ENCODE data around the gene KIAA0232. TPM values are rescaled to one million over a fixed set of nuclear protein-coding genes. Genes with fewer than 3 reads are reported as not detected.

The KIAA0232 gene
- total and polyA plus RNA-seq, 9 of the 15 experiments (the other 6 are each of a cell fraction or from before 2014, with no cell fraction given) = 3.5 to 17.4 (median 13.0) TPM

DNA sequence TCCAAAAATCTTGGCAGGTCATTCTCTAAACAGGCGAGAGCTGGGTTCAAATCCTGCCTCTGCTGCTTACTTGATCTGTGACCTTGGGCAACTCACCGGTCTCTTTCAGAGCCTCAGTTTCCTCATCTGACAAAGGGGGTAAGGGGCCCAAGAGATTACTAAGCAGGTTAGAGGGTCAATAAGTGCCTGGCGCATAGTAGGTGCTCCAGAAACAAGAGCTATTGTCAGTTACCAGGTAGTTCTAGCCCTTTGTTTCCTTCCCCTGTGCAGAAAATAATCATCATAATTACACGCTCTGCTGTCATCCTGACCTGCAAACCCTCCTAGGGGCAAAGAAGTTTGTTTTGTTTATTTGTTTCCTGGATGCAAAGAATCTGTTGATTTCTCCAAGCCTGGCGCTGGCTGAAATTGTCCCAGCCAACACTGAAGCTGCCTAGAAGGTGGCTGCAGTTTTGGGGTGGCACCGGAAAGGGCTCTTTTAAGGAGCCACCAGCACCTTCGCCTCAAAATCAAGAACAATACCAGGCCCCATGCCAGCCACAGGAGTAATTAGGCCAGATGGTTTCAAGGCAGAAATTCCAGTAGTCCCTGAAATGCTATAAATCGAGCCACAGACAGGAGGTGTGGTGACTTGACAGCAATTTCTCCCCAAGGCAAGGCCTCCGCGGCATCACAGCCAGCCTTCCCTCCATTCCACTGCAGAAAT is 10.2 kb upstream of the KIAA0232 start:
- ChIA-PET POLR2A (interaction anchor here (1.5 kb wide), 1 partner anchor 11 kb away, joined by 4 read pairs; no protein-coding TSS in a partner anchor), CTCF (ENCODE audit: low intra/inter-chr PET ratio) (no interaction called here)
- in situ Hi-C loops (cut with MboI) (no loop called here), intact Hi-C loops (cut with micrococcal nuclease) (no loop called here)
- no peaks in the 10 kb centered on the region for H3K9me1 ChIP-seq (ENCODE audit: control insufficient read depth, insufficient read depth, low read length)
- 0 out of 5 replicates have a peak, but pooled peaks cover 0 to 8% of the 10 kb centered on the region in 2 experiments for H3K27me3 ChIP-seq (ENCODE audit: control insufficient read depth in 2 of 2, insufficient read depth in 2 of 2, low read length in 2 of 2)
- H3K36me3 ChIP-seq (ENCODE audit: control insufficient read depth, insufficient read depth, low read length) = no peaks in the 10 kb centered on the region
- H3K27ac ChIP-seq (ENCODE audit: extremely low read depth, low read depth, low read length) = no peak overlapping the region
- no peak overlapping the region for H3K4me3 ChIP-seq
- peaks cover 15 to 20% of the 10 kb centered on the region in 2 experiments for H3K4me1 ChIP-seq (replicated peaks in 1 of 2; ENCODE audit: control insufficient read depth in 2 of 2, insufficient read depth in 2 of 2, low read length in 2 of 2)
- H4K20me1 ChIP-seq (replicated peaks; ENCODE audit: control insufficient read depth, insufficient read depth, low read length) = no peaks in the 10 kb centered on the region
- no peak overlapping the region for H3K4me2 ChIP-seq (ENCODE audit: insufficient read depth, low read length)
- no peaks in the 10 kb centered on the region for H3K9me3 ChIP-seq (replicated peaks; ENCODE audit: control insufficient read depth, insufficient read depth, low read depth, low read length)
- no peak for DNase-seq (ENCODE audit: extremely low read depth in 1 of 4, low spot score in 3 of 4)
- H2AFZ ChIP-seq (ENCODE audit: low read depth, low read length) = peak overlapping the region; percentile 13; the same call in 1 of the 2 replicates
- 57% methylated on average over 9 of the region's 10 CpGs for WGBS (ENCODE audit: insufficient coverage, low coverage, missing lambda C conversion rate)
- no peak for FAIRE-seq
- no peak for ATAC-seq
- no peak overlapping the region for H3K9ac ChIP-seq (ENCODE audit: insufficient read depth in 1 of 2, low read depth in 2 of 2, low read length in 2 of 2)
- H3K79me2 ChIP-seq (ENCODE audit: control insufficient read depth, insufficient read depth, low read length) = no peaks in the 10 kb centered on the region
- peak; percentile 97 for TF ChIP-seq ZKSCAN1 (IDR thresholded peaks at IDR 0.05; ENCODE audit: low read depth, low read length)
- TF ChIP-seq, protein P1, sequence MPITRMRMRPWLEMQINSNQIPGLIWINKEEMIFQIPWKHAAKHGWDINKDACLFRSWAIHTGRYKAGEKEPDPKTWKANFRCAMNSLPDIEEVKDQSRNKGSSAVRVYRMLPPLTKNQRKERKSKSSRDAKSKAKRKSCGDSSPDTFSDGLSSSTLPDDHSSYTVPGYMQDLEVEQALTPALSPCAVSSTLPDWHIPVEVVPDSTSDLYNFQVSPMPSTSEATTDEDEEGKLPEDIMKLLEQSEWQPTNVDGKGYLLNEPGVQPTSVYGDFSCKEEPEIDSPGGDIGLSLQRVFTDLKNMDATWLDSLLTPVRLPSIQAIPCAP (CRISPR knock-in tag; IDR thresholded peaks at IDR 0.05; ENCODE audit: borderline replicate concordance) = no peak
- TF ChIP-seq, protein P2, sequence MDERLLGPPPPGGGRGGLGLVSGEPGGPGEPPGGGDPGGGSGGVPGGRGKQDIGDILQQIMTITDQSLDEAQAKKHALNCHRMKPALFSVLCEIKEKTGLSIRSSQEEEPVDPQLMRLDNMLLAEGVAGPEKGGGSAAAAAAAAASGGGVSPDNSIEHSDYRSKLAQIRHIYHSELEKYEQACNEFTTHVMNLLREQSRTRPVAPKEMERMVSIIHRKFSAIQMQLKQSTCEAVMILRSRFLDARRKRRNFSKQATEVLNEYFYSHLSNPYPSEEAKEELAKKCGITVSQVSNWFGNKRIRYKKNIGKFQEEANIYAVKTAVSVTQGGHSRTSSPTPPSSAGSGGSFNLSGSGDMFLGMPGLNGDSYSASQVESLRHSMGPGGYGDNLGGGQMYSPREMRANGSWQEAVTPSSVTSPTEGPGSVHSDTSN (CRISPR knock-in tag; IDR thresholded peaks at IDR 0.05; ENCODE audit: low read depth) = no peak
- TF ChIP-seq, protein P2 (tag; conservative IDR thresholded peaks at IDR 0.05; ENCODE audit: low read depth) = peak; percentile 61
- TF ChIP-seq KAT8 (IDR thresholded peaks at IDR 0.05; ENCODE audit: low read depth) = no peak
- TF ChIP-seq MEF2D (tag; conservative IDR thresholded peaks at IDR 0.05; ENCODE audit: low read depth) = no peak
- TF ChIP-seq, protein P3, sequence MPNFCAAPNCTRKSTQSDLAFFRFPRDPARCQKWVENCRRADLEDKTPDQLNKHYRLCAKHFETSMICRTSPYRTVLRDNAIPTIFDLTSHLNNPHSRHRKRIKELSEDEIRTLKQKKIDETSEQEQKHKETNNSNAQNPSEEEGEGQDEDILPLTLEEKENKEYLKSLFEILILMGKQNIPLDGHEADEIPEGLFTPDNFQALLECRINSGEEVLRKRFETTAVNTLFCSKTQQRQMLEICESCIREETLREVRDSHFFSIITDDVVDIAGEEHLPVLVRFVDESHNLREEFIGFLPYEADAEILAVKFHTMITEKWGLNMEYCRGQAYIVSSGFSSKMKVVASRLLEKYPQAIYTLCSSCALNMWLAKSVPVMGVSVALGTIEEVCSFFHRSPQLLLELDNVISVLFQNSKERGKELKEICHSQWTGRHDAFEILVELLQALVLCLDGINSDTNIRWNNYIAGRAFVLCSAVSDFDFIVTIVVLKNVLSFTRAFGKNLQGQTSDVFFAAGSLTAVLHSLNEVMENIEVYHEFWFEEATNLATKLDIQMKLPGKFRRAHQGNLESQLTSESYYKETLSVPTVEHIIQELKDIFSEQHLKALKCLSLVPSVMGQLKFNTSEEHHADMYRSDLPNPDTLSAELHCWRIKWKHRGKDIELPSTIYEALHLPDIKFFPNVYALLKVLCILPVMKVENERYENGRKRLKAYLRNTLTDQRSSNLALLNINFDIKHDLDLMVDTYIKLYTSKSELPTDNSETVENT (CRISPR knock-in tag; IDR thresholded peaks at IDR 0.05) = no peak
- peak; percentile 59 for TF ChIP-seq MEIS2 (IDR thresholded peaks at IDR 0.05; ENCODE audit: partially characterized antibody)
- BruUV-seq (replicated peaks) = no TSS peak

Data from K562 (cell line).